ENCODE data around the gene STMN3.
A peak's percentile ranks its signal among the peaks of the same experiment; 100 is the strongest.
"Not testable (repeated sequence)": the region's sequence is repeated elsewhere in the genome, so short reads cannot be mapped to it uniquely, and the experiment has no call there.

The STMN3 gene

DNA sequence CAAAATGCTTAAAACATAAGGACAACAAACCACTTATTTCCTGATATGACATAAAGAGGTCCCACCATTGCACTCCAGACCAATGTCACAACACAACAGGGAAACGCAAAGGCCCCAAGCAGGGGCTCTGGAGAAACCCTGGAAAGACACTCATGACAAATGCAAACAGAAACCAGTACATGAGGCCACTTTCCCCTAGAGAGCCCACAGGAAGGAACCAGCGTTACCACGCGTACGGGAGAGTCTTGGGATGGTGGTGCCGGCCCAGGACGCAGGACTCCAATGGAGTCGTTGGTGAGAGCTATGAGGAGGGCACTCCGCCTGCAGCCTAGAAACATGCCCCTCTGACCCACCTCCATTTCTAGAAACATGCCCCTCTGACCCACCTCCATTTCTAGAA lies 46.5 kb downstream of the STMN3 start:
- Mint-ChIP-seq H3K4me3 (no peak overlapping the region), H3K9me3 (no peaks in the 10 kb centered on the region), H3K27ac (no peak overlapping the region)

GRCh38 chr20:63602321-63602720 lies 50.9 kb downstream of the STMN3 start:
- ATAC-seq (no peak), DNase-seq (no peak)
- H3K27me3 Mint-ChIP-seq, result no peaks in the 10 kb centered on the region
- peaks cover 8% of the 10 kb centered on the region for H3K4me1 Mint-ChIP-seq
- H3K9me3 Mint-ChIP-seq, result no peaks in the 10 kb centered on the region
- no peak overlapping the region for H3K27ac Mint-ChIP-seq
- no peak overlapping the region for H3K4me3 Mint-ChIP-seq

More for the DNA sequence above, 46.5 kb downstream of the STMN3 start:
- ATAC-seq (no peak), DNase-seq (no peak)
- H3K27me3 Mint-ChIP-seq, result no peaks in the 10 kb centered on the region
- H3K4me1 Mint-ChIP-seq, result peaks cover 8% of the 10 kb centered on the region

GRCh38 chr20:63601679-63602078 lies 51.5 kb downstream of the STMN3 start:
- H3K4me3 Mint-ChIP-seq, H3K4me1 Mint-ChIP-seq, H3K9me3 Mint-ChIP-seq, ATAC-seq, H3K27me3 Mint-ChIP-seq, H3K27ac Mint-ChIP-seq: not testable (repeated sequence)
- peak in 1 of 2 donors; percentile 24 for DNase-seq

GRCh38 chr20:63599396-63600050 lies 53.7 kb downstream of the STMN3 start:
- no peak for ATAC-seq

DNA sequence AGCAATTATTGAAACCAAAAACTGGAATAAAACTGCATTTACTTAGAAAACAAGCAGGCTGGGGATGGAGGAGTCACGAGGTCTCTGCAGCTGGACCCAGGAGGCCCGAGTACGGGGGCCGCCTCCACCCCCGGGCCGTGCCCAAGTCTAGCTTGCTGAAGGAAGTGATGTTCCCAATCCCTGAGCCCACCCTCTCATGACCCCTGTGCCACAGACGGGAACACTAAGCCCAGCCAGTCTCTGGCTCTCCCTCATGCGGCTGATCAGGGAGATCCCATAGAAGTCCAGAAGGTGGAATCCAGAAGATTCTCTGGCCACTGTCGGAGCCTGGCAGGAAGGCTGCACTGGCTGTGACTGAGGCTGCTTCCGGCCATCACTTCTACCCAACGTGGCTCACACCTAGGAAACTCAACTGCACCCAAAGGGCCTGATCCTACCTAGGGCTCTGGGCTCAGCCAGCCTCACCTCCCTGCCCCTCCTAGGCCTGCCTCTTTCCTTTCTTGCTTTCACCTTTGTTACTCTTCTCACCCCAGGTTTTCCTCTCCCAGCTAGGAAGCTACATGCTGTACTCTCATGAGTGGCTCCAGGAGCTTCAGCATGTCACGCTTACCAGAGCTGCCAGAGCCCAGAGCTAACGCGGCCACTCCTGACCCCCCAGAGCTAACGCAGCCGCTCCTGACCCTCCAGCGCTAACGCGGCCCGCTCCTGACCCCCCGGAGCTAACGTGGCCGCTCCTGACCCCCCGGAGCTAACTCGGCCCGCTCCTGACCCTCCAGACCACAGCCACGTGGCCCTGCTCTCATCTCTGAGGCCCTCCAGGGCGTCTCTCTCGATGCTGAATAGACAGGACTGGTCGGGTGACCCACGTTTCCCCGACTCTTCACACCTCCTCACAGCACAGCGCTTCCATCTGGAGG lies 54.5 kb downstream of the STMN3 start:
- no peak for DNase-seq
- H3K27me3 Mint-ChIP-seq, result no peaks in the 10 kb centered on the region
- no peaks in the 10 kb centered on the region for H3K9me3 Mint-ChIP-seq
- no peaks in the 10 kb centered on the region for H3K4me1 Mint-ChIP-seq
- no peak overlapping the region for H3K27ac Mint-ChIP-seq
- no peak for ATAC-seq
- H3K4me3 Mint-ChIP-seq, result no peak overlapping the region

More at GRCh38 chr20:63599396-63600050, 53.7 kb downstream of the STMN3 start:
- no peaks in the 10 kb centered on the region for H3K9me3 Mint-ChIP-seq
- H3K27me3 Mint-ChIP-seq, result no peaks in the 10 kb centered on the region
- DNase-seq, result no peak
- no peak overlapping the region for H3K4me3 Mint-ChIP-seq
- no peaks in the 10 kb centered on the region for H3K4me1 Mint-ChIP-seq
- H3K27ac Mint-ChIP-seq, result no peak overlapping the region

GRCh38 chr20:63597651-63598478 lies 55.4 kb downstream of the STMN3 start:
- H3K27ac Mint-ChIP-seq, result no peak overlapping the region
- H3K4me1 Mint-ChIP-seq, result no peaks in the 10 kb centered on the region
- H3K27me3 Mint-ChIP-seq, result no peaks in the 10 kb centered on the region
- H3K4me3 Mint-ChIP-seq, result no peak overlapping the region
- H3K9me3 Mint-ChIP-seq, result no peaks in the 10 kb centered on the region
- DNase-seq, result no peak
- ATAC-seq, result no peak

GRCh38 chr20:63596423-63596822 lies 56.8 kb downstream of the STMN3 start:
- no peaks in the 10 kb centered on the region for H3K9me3 Mint-ChIP-seq
- no peak for DNase-seq
- H3K4me1 Mint-ChIP-seq, result no peaks in the 10 kb centered on the region
- H3K4me3 Mint-ChIP-seq, result no peak overlapping the region
- ATAC-seq, result no peak
- H3K27ac Mint-ChIP-seq, result no peak overlapping the region
- H3K27me3 Mint-ChIP-seq, result no peaks in the 10 kb centered on the region

DNA sequence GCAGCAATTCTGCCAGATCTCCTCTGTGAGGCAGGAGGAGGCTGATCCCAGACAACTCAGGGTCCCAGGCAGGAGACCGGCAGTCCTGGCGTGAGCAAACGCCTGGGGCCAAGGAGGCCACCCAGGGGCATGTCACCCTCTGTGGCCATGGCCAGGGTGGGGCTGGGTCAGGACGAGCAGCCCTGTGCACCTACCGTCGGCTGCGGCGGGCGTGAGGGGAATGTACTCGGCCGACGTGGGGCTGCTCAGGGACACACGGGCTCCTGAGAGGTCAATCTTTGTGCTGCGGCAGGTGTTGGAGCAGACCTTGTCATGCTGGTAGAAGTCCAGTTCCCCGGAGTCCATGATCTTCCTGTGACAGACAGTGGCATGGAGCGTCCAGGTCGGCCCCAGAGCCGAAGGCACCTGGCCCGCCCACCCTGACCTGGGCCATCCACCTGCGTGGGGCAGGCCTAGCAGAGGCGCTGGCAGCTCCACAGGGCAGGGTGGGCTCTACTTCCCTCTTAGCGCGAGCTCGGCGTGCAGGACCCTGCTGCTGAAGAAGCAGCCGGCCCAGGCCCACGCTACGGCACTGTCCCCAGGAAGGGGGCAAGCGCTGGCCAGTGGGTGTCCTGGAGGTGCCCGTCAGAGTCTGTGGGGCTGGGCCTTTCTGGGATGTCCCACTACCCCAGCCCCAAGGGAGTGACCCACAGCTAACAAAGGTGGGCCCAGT lies 57.7 kb downstream of the STMN3 start:
- Mint-ChIP-seq H3K9me3 (no peaks in the 10 kb centered on the region), H3K4me3 (no peak overlapping the region), H3K4me1 (no peaks in the 10 kb centered on the region), H3K27ac (no peak overlapping the region), H3K27me3 (no peaks in the 10 kb centered on the region)
- DNase-seq (no peak), ATAC-seq (no peak)

DNA sequence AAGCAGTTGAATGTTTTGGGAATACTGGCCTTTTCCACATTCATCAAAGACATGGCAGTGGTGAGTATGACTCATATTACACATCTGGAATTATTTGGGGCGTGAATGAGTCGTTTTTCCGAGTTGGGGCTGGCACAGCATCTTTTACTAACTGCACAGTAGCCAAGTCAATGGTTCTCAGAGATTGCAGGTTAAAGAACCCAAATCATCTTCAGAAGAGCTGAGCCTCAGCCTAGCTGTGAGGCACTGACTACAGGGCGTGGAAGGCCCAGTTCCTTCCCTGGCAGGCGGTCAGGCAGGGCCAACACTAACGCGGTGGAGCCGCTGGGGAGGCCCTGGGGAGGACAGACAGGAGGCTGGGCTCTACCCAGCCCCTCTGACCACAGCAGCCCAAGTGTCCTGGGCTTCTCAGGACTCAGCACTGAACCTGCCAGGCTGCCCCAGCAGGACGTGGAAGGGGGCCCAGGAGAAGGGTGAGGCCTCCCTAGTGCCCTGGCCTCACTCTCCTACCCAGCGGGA lies 59.1 kb downstream of the STMN3 start:
- Mint-ChIP-seq H3K27ac (no peak overlapping the region), H3K4me3 (no peak overlapping the region), H3K27me3 (no peaks in the 10 kb centered on the region), H3K9me3 (no peaks in the 10 kb centered on the region), H3K4me1 (no peaks in the 10 kb centered on the region)
- no peak for DNase-seq
- no peak for ATAC-seq

- H3K4me3 Mint-ChIP-seq, result no peak overlapping the region
- ATAC-seq, result no peak
- peaks cover 10% of the 10 kb centered on the region for H3K4me1 Mint-ChIP-seq
- no peaks in the 10 kb centered on the region for H3K9me3 Mint-ChIP-seq
- H3K27me3 Mint-ChIP-seq, result no peaks in the 10 kb centered on the region
- DNase-seq, result no peak
- no peak overlapping the region for H3K27ac Mint-ChIP-seq
These were observed 60.6 kb downstream of the STMN3 start for GRCh38 chr20:63592661-63593060.

- H3K4me3 Mint-ChIP-seq, result no peak overlapping the region
- peaks cover 17% of the 10 kb centered on the region for H3K4me1 Mint-ChIP-seq
- ATAC-seq, result no peak
- no peaks in the 10 kb centered on the region for H3K27me3 Mint-ChIP-seq
- H3K9me3 Mint-ChIP-seq, result no peaks in the 10 kb centered on the region
- DNase-seq, result no peak
- H3K27ac Mint-ChIP-seq, result no peak overlapping the region
These were observed 61.4 kb downstream of the STMN3 start for GRCh38 chr20:63591786-63592355.

GRCh38 chr20:63591147-63591533 lies 62.1 kb downstream of the STMN3 start:
- ATAC-seq (no peak), DNase-seq (no peak)
- Mint-ChIP-seq H3K27ac (no peak overlapping the region), H3K9me3 (no peaks in the 10 kb centered on the region), H3K27me3 (peaks cover under 1% of the 10 kb centered on the region), H3K4me3 (no peak overlapping the region), H3K4me1 (peaks cover 17% of the 10 kb centered on the region)

DNA sequence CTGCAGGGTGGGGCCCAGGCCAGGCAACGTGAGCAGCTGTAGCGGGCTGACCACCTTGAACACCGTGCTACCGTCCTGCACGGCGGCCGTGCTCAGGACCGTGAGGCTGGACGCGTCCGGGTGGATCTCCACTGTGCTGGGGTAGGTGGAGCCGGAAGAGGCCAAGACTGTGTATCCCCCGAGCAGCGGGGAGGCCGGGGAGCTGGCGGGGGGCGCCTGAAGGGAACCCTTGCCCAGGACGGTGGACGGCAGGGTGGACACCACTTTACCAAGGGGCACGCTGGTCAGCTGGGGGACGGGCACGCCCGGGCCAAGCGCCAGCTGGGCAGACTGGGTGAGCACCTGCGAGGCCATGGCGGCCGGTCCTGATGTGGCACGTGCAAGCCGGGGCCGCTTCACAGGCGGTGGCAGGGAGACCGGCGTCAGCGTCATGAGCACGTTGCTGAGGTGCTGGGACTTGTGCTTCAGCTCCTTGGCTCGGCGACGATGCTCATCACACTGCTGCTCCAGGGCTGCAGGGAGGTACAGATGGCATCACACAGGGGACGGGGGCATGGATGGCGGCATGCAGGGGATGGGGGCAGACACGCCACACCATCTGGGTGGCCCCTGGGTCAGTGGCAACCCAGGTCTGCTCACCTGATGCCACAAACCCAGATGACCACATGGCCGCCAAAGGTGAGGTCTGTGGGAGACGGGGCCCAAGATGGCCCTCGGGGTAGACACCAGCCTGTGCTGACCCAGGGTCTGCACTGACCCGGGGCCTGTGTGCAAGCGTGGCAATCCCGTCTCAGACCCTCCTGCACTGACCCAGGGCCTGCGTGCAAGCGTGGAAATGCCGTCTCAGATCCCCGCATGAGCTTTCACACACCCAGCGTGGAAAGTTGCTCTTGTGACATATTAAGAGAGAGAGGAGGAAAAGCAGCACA lies 62.7 kb downstream of the STMN3 start:
- ATAC-seq (no peak), DNase-seq (no peak)
- Mint-ChIP-seq H3K4me1 (peaks cover 17% of the 10 kb centered on the region), H3K9me3 (no peaks in the 10 kb centered on the region), H3K4me3 (no peak overlapping the region), H3K27me3 (peaks cover 7% of the 10 kb centered on the region), H3K27ac (peak overlapping the region in 1 of 2 donors; percentile 71)

Measured in stimulated activated naive CD8-positive, alpha-beta T cell treated with anti-CD3 and anti-CD28 coated beads, Interleukin-15, amount 100 ng/mL, for 72 hours (primary cell).